Liver (tissue), 9 donors: ENCODE data around the gene DIPK1C. TPM values are rescaled to one million over a fixed set of nuclear protein-coding genes. Genes with fewer than 3 reads are reported as not detected.

Experiments used
- DNase-seq: peaks from one replicate; pipeline ENCODE4 v3.0.0-alpha.2; 2017; ENCODE audit warnings: low spot score
- H3K27ac ChIP-seq, 2 donors: one replicate each; pipeline ENCODE4 v1.7.0; 2013; ENCODE audit warnings: inconsistent platforms in 2 of 2, low read length in 2 of 2, control low read depth in 1 of 2, low read depth in 1 of 2, mild to moderate bottlenecking in 1 of 2
- H3K27me3 ChIP-seq, 4 donors: one replicate each; pipeline versions ENCODE4 v1.6.1 to v1.7.0; 2013; ENCODE audit warnings: low read length in 3 of 4, inconsistent platforms in 1 of 4, mild to moderate bottlenecking in 1 of 4, moderate library complexity in 1 of 4; ENCODE audit not compliant: control insufficient read depth in 4 of 4, insufficient read depth in 4 of 4
- H3K36me3 ChIP-seq, 4 donors: one replicate each; pipeline versions ENCODE4 v1.6.1 to v1.7.0; 2013; ENCODE audit warnings: low read length in 3 of 4, mild to moderate bottlenecking in 3 of 4, low read depth in 1 of 4, moderate library complexity in 1 of 4; ENCODE audit not compliant: control insufficient read depth in 4 of 4, insufficient read depth in 3 of 4
- H3K4me1 ChIP-seq, 4 donors: one replicate each; pipeline versions ENCODE4 v1.6.1 to v1.7.0; 2013; ENCODE audit warnings: low read length in 3 of 4, mild to moderate bottlenecking in 3 of 4, moderate library complexity in 1 of 4; ENCODE audit not compliant: control insufficient read depth in 4 of 4, insufficient read depth in 4 of 4
- H3K4me3 ChIP-seq, 3 donors: one replicate each; pipeline versions ENCODE4 v1.6.1 to v1.7.0; 2013; ENCODE audit warnings: low read length in 3 of 3, control low read depth in 1 of 3, low read depth in 1 of 3, mild to moderate bottlenecking in 1 of 3
- H3K9ac ChIP-seq, 2 donors: one replicate each; pipeline ENCODE4 v1.7.0; 2013; ENCODE audit warnings: low read length in 2 of 2, mild to moderate bottlenecking in 2 of 2, moderate library complexity in 2 of 2, control low read depth in 1 of 2, low read depth in 1 of 2
- H3K9me3 ChIP-seq, 4 donors: one replicate each; pipeline versions ENCODE4 v1.6.1 to v1.7.0; 2013; ENCODE audit warnings: low read length in 3 of 4; ENCODE audit not compliant: control insufficient read depth in 4 of 4
- ATF3 ChIP-seq: IDR thresholded peaks from 2 replicates; pipeline ENCODE4 v1.6.1; 2016; ENCODE audit warnings: antibody characterized with exemption
- EGR1 ChIP-seq, 2 donors: IDR thresholded peaks; 2 replicates each; pipeline ENCODE4 v1.6.1; 2016 to 2018; ENCODE audit warnings: antibody characterized with exemption in 2 of 2, low read depth in 2 of 2
- FOXA1 ChIP-seq: IDR thresholded peaks from 2 replicates; pipeline ENCODE4 v1.6.1; 2016; ENCODE audit warnings: antibody characterized with exemption
- GABPA ChIP-seq, 2 donors: IDR thresholded peaks in 1 of 2; conservative IDR thresholded peaks in 1 of 2; 2 replicates each; pipeline ENCODE4 v1.6.1; 2016; ENCODE audit warnings: antibody characterized with exemption in 2 of 2, mild to moderate bottlenecking in 1 of 2, moderate library complexity in 1 of 2
- HNF4A ChIP-seq, 2 donors: conservative IDR thresholded peaks; 2 replicates each; pipeline ENCODE4 v1.6.1; 2016; ENCODE audit warnings: antibody characterized with exemption in 2 of 2, mild to moderate bottlenecking in 2 of 2
- JUND ChIP-seq, 2 donors: IDR thresholded peaks; 2 replicates each; pipeline ENCODE4 v1.6.1; 2016; ENCODE audit warnings: antibody characterized with exemption in 2 of 2
- RXRA ChIP-seq, 2 donors: IDR thresholded peaks; 2 replicates each; pipeline ENCODE4 v1.6.1; 2017 to 2018; ENCODE audit warnings: antibody characterized with exemption in 2 of 2, mild to moderate bottlenecking in 1 of 2
- SP1 ChIP-seq: IDR thresholded peaks from 2 replicates; pipeline ENCODE4 v1.6.1; 2018; ENCODE audit warnings: antibody characterized with exemption, mild to moderate bottlenecking
- TAF1 ChIP-seq: conservative IDR thresholded peaks from 2 replicates; pipeline ENCODE4 v1.6.1; 2016; ENCODE audit warnings: antibody characterized with exemption, mild to moderate bottlenecking
- ZBTB33 ChIP-seq: IDR thresholded peaks from 2 replicates; pipeline ENCODE4 v1.6.1; 2016; ENCODE audit warnings: antibody characterized with exemption
- WGBS: extraction: QIAGEN DNeasy Blood & Tissue Kit; methylation state at CpG from one replicate; pipeline ENCODE4 v1.1.7; 2013; 5-methylcytosine and 5-hydroxymethylcytosine counted together
- polyA plus RNA-seq, 2 donors: library from polyadenylated mRNA; stranded (reverse) in 1 of 2; unstranded in 1 of 2; fragments of 200-250 nt in 1 of 2; fragments of >200 nt in 1 of 2; fragmentation: Nextera tagmentation in 1 of 2; extraction: Ambion mirVana in 1 of 2; gene quantifications; one replicate each; pipeline versions ENCODE4 v1.2.1 to v1.2.3, GENCODE V29; 2013 to 2015
- total RNA-seq, 2 donors: library from RNA; depleted of rRNA; stranded (reverse); fragments of >200 nt; gene quantifications; one replicate each; pipeline ENCODE4 v1.2.3, GENCODE V29; 2014
- TF ChIP-seq, protein P1 (sequence below): fragments of 150-350 bp; IDR thresholded peaks from 2 replicates; pipeline ENCODE4 v1.5.1; 2017; ENCODE audit warnings: improper control_type of control experiment, low read depth, low read length; ENCODE audit not compliant: missing input control
- donor health status: healthy.
- donor health status: healthy.
- donor health status: healthy.
- donor health status: healthy.
- donor health status: healthy.

Gene DIPK1C
- total and polyA plus RNA-seq, 4 donors = 0.06 to 0.19 (median 0.08) TPM; not detected in 1

GRCh38 chr18:74427442-74428112, 29.5 kb downstream of the DIPK1C start:
- H3K36me3 ChIP-seq = no peaks in the 10 kb centered on the region
- peaks cover 0 to 2% (median 0%) of the 10 kb centered on the region in 4 donors for H3K27me3 ChIP-seq
- no peak overlapping the region for H3K9ac ChIP-seq
- H3K27ac ChIP-seq = no peak overlapping the region
- no peak for DNase-seq
- no peaks in the 10 kb centered on the region for H3K4me1 ChIP-seq
- peaks cover 0 to 8% (median 4%) of the 10 kb centered on the region in 4 donors for H3K9me3 ChIP-seq
- no peak overlapping the region for H3K4me3 ChIP-seq
- TF ChIP-seq, protein P1, sequence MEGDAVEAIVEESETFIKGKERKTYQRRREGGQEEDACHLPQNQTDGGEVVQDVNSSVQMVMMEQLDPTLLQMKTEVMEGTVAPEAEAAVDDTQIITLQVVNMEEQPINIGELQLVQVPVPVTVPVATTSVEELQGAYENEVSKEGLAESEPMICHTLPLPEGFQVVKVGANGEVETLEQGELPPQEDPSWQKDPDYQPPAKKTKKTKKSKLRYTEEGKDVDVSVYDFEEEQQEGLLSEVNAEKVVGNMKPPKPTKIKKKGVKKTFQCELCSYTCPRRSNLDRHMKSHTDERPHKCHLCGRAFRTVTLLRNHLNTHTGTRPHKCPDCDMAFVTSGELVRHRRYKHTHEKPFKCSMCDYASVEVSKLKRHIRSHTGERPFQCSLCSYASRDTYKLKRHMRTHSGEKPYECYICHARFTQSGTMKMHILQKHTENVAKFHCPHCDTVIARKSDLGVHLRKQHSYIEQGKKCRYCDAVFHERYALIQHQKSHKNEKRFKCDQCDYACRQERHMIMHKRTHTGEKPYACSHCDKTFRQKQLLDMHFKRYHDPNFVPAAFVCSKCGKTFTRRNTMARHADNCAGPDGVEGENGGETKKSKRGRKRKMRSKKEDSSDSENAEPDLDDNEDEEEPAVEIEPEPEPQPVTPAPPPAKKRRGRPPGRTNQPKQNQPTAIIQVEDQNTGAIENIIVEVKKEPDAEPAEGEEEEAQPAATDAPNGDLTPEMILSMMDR = no peak
- TF ChIP-seq EGR1 (IDR thresholded peaks at IDR 0.05; ENCODE audit: low read depth in 2 of 2) = no peak
- no peak for TF ChIP-seq ATF3
- no peak for TF ChIP-seq GABPA (IDR thresholded peaks at IDR 0.05 in 1 of 2, conservative IDR thresholded peaks at IDR 0.05 in 1 of 2)
- TF ChIP-seq HNF4A (conservative IDR thresholded peaks at IDR 0.05) = no peak
- TF ChIP-seq JUND (IDR thresholded peaks at IDR 0.05) = no peak
- 95% methylated on average over 24 of the region's 24 CpGs for WGBS

DNA sequence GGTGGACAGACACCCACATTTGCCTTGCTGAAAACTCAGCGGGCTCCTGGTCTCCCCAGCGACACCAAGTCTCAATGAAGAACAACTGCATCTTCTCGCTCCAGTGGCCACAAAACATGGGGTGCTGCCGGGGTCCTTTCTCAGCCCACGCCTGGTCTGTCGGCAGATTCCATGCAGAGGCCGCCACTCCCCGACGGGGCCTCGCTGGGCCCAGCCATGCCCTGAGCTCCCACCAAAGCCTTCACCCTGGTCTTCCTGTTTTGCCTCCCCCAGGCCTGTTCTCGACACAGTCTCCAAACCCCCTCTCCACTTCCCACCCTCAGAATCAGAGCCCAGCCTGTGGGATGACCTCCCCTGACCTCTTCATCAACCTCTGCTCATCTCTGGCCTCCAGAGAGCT, 31.2 kb downstream of the DIPK1C start:
- WGBS = 98% methylated on average over 11 of the region's 11 CpGs
- Histone ChIP-seq H3K27ac (no peak overlapping the region), H3K36me3 (no peaks in the 10 kb centered on the region), H3K9me3 (peaks cover 0 to 8% (median 4%) of the 10 kb centered on the region in 4 donors), H3K27me3 (no peaks in the 10 kb centered on the region), H3K4me3 (no peak overlapping the region), H3K4me1 (no peaks in the 10 kb centered on the region), H3K9ac (no peak overlapping the region)
- DNase-seq = no peak
- TF ChIP-seq, protein P1 = no peak
- TF ChIP-seq TAF1 (no peak), JUND (IDR thresholded peaks at IDR 0.05) (no peak), FOXA1 (no peak), ATF3 (no peak), SP1 (no peak), ZBTB33 (no peak), RXRA (IDR thresholded peaks at IDR 0.05) (no peak), EGR1 (IDR thresholded peaks at IDR 0.05; ENCODE audit: low read depth in 2 of 2) (no peak)
